ENCODE measurements around the gene CPED1.

The CPED1 gene

DNA sequence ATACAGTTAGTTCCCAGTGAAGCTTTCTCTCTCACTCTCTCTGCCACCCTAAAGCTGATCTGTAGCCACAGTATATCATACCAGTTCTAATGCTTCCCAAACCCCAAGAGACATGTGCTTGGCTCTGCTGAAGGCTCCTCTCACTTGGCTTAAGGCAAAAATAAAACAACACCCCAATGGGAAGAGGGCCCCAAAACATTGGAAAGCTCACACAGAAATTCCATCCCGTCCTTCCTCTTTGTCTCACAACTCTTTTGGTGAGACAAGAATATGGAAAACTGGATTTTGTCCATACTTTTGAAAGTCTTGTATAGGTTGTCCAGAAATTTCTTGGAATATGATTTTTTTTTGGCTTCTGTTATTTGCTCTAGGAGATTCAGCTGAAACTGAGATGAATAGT is 284.2 kb downstream of the CPED1 start:
- no peak overlapping the region for H3K27ac ChIP-seq
- TF ChIP-seq CTCF (conservative IDR thresholded peaks at IDR 0.05) (no peak), ZFX (IDR thresholded peaks at IDR 0.05) (no peak)

DNA sequence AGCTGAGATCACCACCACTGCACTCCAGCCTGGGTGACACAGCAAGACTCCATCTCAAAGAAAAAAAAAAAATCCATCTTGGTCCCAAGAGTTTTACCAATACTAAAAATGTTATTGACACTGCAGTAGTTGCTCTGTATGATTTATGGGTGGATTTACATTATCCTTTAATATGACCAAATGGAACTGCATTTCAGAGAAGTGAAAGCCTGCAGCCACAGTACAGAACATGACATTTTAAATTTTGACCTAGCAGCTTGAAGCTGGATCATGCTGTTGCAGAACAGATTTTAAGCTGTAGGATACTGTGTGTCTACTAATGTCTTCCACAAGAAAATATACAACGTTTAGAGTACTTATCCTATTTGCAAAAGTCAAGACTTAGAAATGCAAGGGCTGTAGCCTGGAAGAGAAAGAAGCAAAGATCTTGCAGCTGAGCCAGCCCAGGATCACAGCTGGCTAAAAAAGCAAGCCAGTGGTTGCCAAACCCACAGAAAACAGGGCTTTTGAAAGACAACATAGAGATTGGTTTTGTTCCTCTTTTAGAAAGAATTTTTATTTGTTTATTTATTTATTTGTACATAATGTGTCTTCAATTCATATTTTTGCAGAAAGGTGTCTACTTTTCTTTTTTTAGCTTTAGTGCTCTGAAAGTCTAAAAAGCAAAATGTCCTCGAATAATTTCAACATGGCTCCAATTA is 285.1 kb downstream of the CPED1 start:
- no peak overlapping the region for H3K27ac ChIP-seq
- no peak for TF ChIP-seq ZFX (IDR thresholded peaks at IDR 0.05)
- no peak for TF ChIP-seq CTCF (conservative IDR thresholded peaks at IDR 0.05)

- TF ChIP-seq ZFX (IDR thresholded peaks at IDR 0.05): no peak
- no peak for TF ChIP-seq CTCF (conservative IDR thresholded peaks at IDR 0.05)
- no peak overlapping the region for H3K27ac ChIP-seq
These were observed 286.0 kb downstream of the CPED1 start for GRCh38 chr7:121274467-121274866.

GRCh38 chr7:121275204-121275603 is 286.7 kb downstream of the CPED1 start:
- H3K27ac ChIP-seq: no peak overlapping the region
- TF ChIP-seq ZFX (IDR thresholded peaks at IDR 0.05): no peak
- no peak for TF ChIP-seq CTCF (conservative IDR thresholded peaks at IDR 0.05)

DNA sequence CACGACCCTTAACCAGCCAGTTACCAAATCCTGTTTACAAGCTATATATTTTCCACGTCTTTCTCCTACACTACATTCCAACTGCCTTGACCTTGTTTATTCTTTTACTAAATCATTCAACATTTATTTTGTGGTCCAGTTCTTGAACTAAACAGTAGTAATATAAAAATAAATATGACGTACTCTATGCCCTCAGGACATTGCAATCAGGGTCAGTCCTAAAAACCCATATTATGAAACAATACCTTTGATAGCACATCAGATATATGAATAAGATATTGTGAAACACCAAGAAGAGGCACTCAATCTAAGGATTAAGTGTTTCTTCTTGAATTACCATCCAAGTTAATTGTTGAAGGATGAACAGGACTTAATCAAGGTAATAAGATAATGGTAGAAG is 287.8 kb downstream of the CPED1 start:
- no peak overlapping the region for H3K27ac ChIP-seq
- no peak for TF ChIP-seq ZFX (IDR thresholded peaks at IDR 0.05)
- TF ChIP-seq CTCF (conservative IDR thresholded peaks at IDR 0.05): no peak

DNA sequence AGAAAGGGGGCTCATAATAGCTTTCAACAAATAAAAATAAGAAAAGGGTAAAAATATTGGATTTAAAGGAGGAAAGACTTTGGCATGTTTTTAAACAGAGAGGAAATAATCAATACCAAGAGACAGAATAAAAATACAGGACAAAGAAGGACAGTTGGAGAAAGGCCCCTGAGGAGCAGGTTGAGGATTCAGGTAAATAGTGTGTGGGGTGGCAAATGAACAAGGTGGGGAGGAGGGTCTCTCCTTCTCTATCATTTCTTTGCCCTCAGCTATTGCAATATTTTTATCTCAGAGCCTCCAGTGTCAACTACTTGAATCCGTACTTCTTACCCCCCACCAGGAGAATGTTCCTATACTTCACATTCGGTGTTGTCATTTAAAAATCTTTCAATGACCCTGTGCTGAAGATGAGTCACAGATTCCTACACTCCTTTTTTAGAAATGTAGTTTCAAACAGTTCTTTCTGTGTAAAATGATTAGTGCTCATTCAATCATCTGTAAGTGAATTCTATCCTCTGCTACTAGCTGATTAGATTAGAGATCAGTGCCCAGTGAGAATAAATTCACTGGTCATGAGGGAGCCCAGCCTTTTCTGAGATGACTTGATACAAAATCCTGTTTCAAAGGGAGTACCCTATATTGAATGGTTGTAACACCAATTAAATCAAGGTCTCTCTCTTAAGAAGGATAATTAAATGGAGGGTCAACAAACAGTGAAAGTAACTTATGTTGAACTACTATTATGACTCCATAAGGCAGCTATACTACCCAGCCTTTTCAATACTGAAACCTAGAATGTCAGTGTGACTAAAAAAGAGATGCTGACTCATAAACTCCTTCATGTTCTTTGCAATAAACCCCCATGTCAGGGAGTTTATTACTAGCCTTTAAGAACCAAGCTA is 289.9 kb downstream of the CPED1 start:
- no peak for TF ChIP-seq CTCF (conservative IDR thresholded peaks at IDR 0.05)
- TF ChIP-seq ZFX (IDR thresholded peaks at IDR 0.05): no peak
- no peak overlapping the region for H3K27ac ChIP-seq

- TF ChIP-seq ZFX (IDR thresholded peaks at IDR 0.05) (no peak), CTCF (conservative IDR thresholded peaks at IDR 0.05) (no peak)
These were observed 290.6 kb downstream of the CPED1 start for GRCh38 chr7:121279060-121279620.

More at GRCh38 chr7:121279060-121279620, 290.6 kb downstream of the CPED1 start:
- H3K27ac ChIP-seq: no peak overlapping the region

Data from C4-2B (cell line).